HEK293 (cell line): ENCODE measurements around the gene TPST2.
A peak's percentile ranks its signal among the peaks of the same experiment; 100 is the strongest.

Source experiments
- BCL11A ChIP-seq: fragments of 450-650 bp; formaldehyde crosslinking; IDR thresholded peaks from 2 replicates; pipeline ENCODE4 v1.5.1; 2016; ENCODE audit warnings: low read depth, missing biosample characterization, missing genetic modification characterization
- KLF10 ChIP-seq: fragments of 450-650 bp; IDR thresholded peaks from 2 replicates; pipeline ENCODE4 v1.5.1; 2018; ENCODE audit warnings: missing biosample characterization, mild to moderate bottlenecking, missing genetic modification characterization
- MEIS1 ChIP-seq: sonication (generic); formaldehyde crosslinking; IDR thresholded peaks from 2 replicates; pipeline ENCODE4 v1.8.1; 2022; ENCODE audit warnings: missing genetic modification reagents, mild to moderate bottlenecking, borderline replicate concordance
- PRDM1 ChIP-seq: fragments of 450-650 bp; formaldehyde crosslinking; IDR thresholded peaks from 2 replicates; pipeline ENCODE4; 2016; ENCODE audit warnings: missing biosample characterization, missing genetic modification characterization
- SCRT1 ChIP-seq: fragments of 450-650 bp; formaldehyde crosslinking; IDR thresholded peaks from 2 replicates; pipeline ENCODE4 v1.5.1; 2016; ENCODE audit warnings: missing biosample characterization, missing genetic modification characterization, borderline replicate concordance
- SP3 ChIP-seq: fragments of 450-650 bp; formaldehyde crosslinking; IDR thresholded peaks from 2 replicates; pipeline ENCODE4 v1.5.1; 2016; ENCODE audit warnings: missing biosample characterization, missing genetic modification characterization
- ZBTB21 ChIP-seq: fragments of 450-650 bp; formaldehyde crosslinking; IDR thresholded peaks from 2 replicates; pipeline ENCODE4 v1.5.1; 2017; ENCODE audit warnings: missing biosample characterization, missing genetic modification characterization
- ZBTB7A ChIP-seq: fragments of 450-650 bp; formaldehyde crosslinking; IDR thresholded peaks from 2 replicates; pipeline ENCODE4 v1.5.1; 2016; ENCODE audit warnings: low read depth, missing biosample characterization, missing genetic modification characterization
- ZNF174 ChIP-seq: fragments of 450-650 bp; formaldehyde crosslinking; IDR thresholded peaks from 2 replicates; pipeline ENCODE4 v1.5.0; 2017; ENCODE audit warnings: missing biosample characterization, mild to moderate bottlenecking, missing genetic modification characterization
- ZNF184 ChIP-seq: fragments of 450-650 bp; IDR thresholded peaks from 2 replicates; pipeline ENCODE4 v1.5.1; 2018; ENCODE audit warnings: missing biosample characterization, mild to moderate bottlenecking, missing genetic modification characterization
- ZNF223 ChIP-seq: fragments of 450-650 bp; formaldehyde crosslinking; IDR thresholded peaks from 2 replicates; pipeline ENCODE4 v1.5.1; 2016; ENCODE audit warnings: missing biosample characterization, missing genetic modification characterization
- ZNF274 ChIP-seq, 2 experiments: fragments of 200-500 bp in 1 of 2; fragments of 450-650 bp in 1 of 2; sonication (Bioruptor generic) in 1 of 2; formaldehyde crosslinking in 1 of 2; IDR thresholded peaks; 2 replicates each; pipeline versions ENCODE4 v1.5.1 to v1.6.1; 2014 to 2016; ENCODE audit warnings: borderline replicate concordance in 1 of 2, inconsistent platforms in 1 of 2, low read length in 1 of 2, missing biosample characterization in 1 of 2, missing genetic modification characterization in 1 of 2
- ZNF37A ChIP-seq: fragments of 450-650 bp; IDR thresholded peaks from 2 replicates; pipeline ENCODE4 v1.5.1; 2018; ENCODE audit warnings: missing biosample characterization, missing genetic modification characterization
- ZNF391 ChIP-seq: fragments of 450-650 bp; formaldehyde crosslinking; IDR thresholded peaks from 2 replicates; pipeline ENCODE4 v1.5.1; 2016; ENCODE audit warnings: low read depth, missing biosample characterization, missing genetic modification characterization, borderline replicate concordance
- ZNF433 ChIP-seq: fragments of 450-650 bp; formaldehyde crosslinking; IDR thresholded peaks from 2 replicates; pipeline ENCODE4 v1.5.1; 2016; ENCODE audit warnings: missing biosample characterization, missing genetic modification characterization, low read depth
- ZNF529 ChIP-seq: fragments of 450-650 bp; formaldehyde crosslinking; IDR thresholded peaks from 2 replicates; pipeline ENCODE4 v1.5.1; 2017; ENCODE audit warnings: missing genetic modification characterization, missing biosample characterization; ENCODE audit not compliant: insufficient replicate concordance
- ZNF549 ChIP-seq: fragments of 450-650 bp; IDR thresholded peaks from 2 replicates; pipeline ENCODE4 v1.5.1; 2018; ENCODE audit warnings: missing biosample characterization, missing genetic modification characterization, mild to moderate bottlenecking, inconsistent platforms, moderate library complexity
- ZNF561 ChIP-seq: fragments of 450-650 bp; IDR thresholded peaks from 2 replicates; pipeline ENCODE4 v1.5.1; 2018; ENCODE audit warnings: missing biosample characterization, missing genetic modification characterization, borderline replicate concordance
- ZNF658 ChIP-seq: fragments of 450-650 bp; formaldehyde crosslinking; IDR thresholded peaks from 2 replicates; pipeline ENCODE4; 2016; ENCODE audit warnings: missing biosample characterization, missing genetic modification characterization
- ZNF664 ChIP-seq: fragments of 450-650 bp; formaldehyde crosslinking; IDR thresholded peaks from 2 replicates; pipeline ENCODE4 v1.5.1; 2016; ENCODE audit warnings: missing biosample characterization, missing genetic modification characterization
- ZNF701 ChIP-seq: fragments of 450-650 bp; formaldehyde crosslinking; IDR thresholded peaks from 2 replicates; pipeline ENCODE4 v1.5.1; 2016; ENCODE audit warnings: missing biosample characterization, missing genetic modification characterization
- ZNF707 ChIP-seq: fragments of 450-650 bp; formaldehyde crosslinking; IDR thresholded peaks from 2 replicates; pipeline ENCODE4 v1.5.1; 2016; ENCODE audit warnings: missing biosample characterization, missing genetic modification characterization
- ZNF776 ChIP-seq: fragments of 450-650 bp; formaldehyde crosslinking; IDR thresholded peaks from 2 replicates; pipeline ENCODE4 v1.5.0; 2017; ENCODE audit warnings: missing biosample characterization, missing genetic modification characterization, borderline replicate concordance
- ZNF830 ChIP-seq: fragments of 450-650 bp; IDR thresholded peaks from 2 replicates; pipeline ENCODE4 v1.5.0; 2018; ENCODE audit warnings: missing biosample characterization, missing genetic modification characterization, low read depth, mild to moderate bottlenecking, moderate library complexity
- ZSCAN30 ChIP-seq: fragments of 450-650 bp; IDR thresholded peaks from 2 replicates; pipeline ENCODE4 v1.5.1; 2018; ENCODE audit warnings: missing biosample characterization, mild to moderate bottlenecking, missing genetic modification characterization, moderate library complexity
- TF ChIP-seq, protein P1 (sequence below): fragments of 450-650 bp; formaldehyde crosslinking; IDR thresholded peaks from 2 replicates; pipeline ENCODE4 v1.5.1; 2016; ENCODE audit warnings: missing biosample characterization, missing genetic modification characterization
- TF ChIP-seq, protein P2 (sequence below): fragments of 450-650 bp; formaldehyde crosslinking; optimal IDR thresholded peaks from 2 replicates; pipeline ENCODE3; 2016; ENCODE audit warnings: missing biosample characterization, mild to moderate bottlenecking, missing genetic modification characterization
- TF ChIP-seq, protein P3 (sequence below): fragments of 450-650 bp; formaldehyde crosslinking; IDR thresholded peaks from 2 replicates; pipeline ENCODE4 v1.5.1; 2016; ENCODE audit warnings: missing biosample characterization, missing genetic modification characterization
- TF ChIP-seq, protein P4 (sequence below): fragments of 450-650 bp; formaldehyde crosslinking; IDR thresholded peaks from 2 replicates; pipeline ENCODE4 v1.5.0; 2017; ENCODE audit warnings: missing biosample characterization, missing genetic modification characterization, borderline replicate concordance
- TF ChIP-seq, protein P5 (sequence below): fragments of 450-650 bp; formaldehyde crosslinking; IDR thresholded peaks from 2 replicates; pipeline ENCODE4 v1.5.1; 2016; ENCODE audit warnings: missing biosample characterization, missing genetic modification characterization
- TF ChIP-seq, protein P6 (sequence below): fragments of 450-650 bp; formaldehyde crosslinking; IDR thresholded peaks from 2 replicates; pipeline ENCODE4 v1.5.1; 2017; ENCODE audit warnings: missing biosample characterization, missing genetic modification characterization

The TPST2 gene

DNA sequence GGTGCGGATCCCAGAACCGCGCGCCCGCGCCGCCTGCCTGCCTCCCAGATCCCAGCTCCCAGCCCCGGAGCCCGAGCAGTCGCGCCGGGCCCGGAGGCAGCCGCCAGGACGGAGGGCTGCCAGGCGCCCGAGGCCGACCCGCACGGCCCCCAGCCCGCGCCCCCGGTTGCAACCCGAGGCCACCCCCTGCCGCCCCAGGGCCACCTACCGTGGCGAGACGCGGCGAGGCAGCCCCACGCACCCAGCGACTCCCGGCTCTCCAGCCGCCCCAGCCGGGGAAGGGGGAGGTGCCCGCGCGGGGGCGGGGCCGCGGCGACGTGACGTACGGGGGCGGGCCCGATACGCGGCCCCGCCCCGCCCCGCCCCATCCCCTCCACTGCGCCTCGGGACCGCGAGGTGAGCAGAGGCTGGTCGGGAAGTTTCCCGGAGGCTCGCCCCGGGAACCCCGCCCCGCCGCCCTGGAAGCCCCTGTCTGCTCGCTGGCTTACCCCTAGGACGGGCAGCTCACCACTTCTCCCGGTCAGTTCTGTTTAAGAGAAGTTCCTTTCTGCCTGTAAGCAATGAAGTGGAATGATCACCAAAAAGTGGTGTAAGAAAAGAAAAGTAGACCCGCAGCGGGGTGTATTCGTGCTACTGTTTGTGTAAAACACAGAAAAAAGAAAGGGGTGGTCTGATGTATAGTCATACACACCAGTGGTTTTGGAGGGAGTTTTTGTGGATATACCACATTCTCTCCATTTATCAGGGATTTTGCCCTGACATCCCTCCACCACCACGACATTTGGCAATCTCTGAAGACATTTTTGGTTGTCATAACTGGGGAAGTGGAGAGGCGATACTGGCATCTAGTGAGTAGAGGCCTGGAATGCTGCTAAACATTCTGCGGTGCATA is at the start of gene TPST2 (continued):
- no peak for TF ChIP-seq ZBTB21 (tag by site-specific recombination)
- no peak for TF ChIP-seq ZNF707 (tag by site-specific recombination)
- TF ChIP-seq ZNF391 (tag by site-specific recombination), result no peak
- TF ChIP-seq ZNF549, result no peak
- peak; percentile 91 for TF ChIP-seq KLF10 (tag by site-specific recombination)
- no peak for TF ChIP-seq ZNF433
- no peak for TF ChIP-seq ZBTB7A (tag by site-specific recombination)
- no peak for TF ChIP-seq ZNF174 (tag by site-specific recombination)
- TF ChIP-seq, protein P1, sequence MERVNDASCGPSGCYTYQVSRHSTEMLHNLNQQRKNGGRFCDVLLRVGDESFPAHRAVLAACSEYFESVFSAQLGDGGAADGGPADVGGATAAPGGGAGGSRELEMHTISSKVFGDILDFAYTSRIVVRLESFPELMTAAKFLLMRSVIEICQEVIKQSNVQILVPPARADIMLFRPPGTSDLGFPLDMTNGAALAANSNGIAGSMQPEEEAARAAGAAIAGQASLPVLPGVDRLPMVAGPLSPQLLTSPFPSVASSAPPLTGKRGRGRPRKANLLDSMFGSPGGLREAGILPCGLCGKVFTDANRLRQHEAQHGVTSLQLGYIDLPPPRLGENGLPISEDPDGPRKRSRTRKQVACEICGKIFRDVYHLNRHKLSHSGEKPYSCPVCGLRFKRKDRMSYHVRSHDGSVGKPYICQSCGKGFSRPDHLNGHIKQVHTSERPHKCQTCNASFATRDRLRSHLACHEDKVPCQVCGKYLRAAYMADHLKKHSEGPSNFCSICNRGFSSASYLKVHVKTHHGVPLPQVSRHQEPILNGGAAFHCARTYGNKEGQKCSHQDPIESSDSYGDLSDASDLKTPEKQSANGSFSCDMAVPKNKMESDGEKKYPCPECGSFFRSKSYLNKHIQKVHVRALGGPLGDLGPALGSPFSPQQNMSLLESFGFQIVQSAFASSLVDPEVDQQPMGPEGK, result 0 out of 2 replicates have a peak, but pooled peaks have one; percentile 18
- no peak for TF ChIP-seq ZNF830 (tag by site-specific recombination)
- TF ChIP-seq, protein P2, sequence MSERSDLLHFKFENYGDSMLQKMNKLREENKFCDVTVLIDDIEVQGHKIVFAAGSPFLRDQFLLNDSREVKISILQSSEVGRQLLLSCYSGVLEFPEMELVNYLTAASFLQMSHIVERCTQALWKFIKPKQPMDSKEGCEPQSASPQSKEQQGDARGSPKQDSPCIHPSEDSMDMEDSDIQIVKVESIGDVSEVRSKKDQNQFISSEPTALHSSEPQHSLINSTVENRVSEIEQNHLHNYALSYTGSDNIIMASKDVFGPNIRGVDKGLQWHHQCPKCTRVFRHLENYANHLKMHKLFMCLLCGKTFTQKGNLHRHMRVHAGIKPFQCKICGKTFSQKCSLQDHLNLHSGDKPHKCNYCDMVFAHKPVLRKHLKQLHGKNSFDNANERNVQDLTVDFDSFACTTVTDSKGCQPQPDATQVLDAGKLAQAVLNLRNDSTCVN (tag by site-specific recombination), result no peak
- no peak for TF ChIP-seq ZNF223 (tag by site-specific recombination)
- no peak for TF ChIP-seq ZNF776 (tag by site-specific recombination)
- no peak for TF ChIP-seq SCRT1 (tag by site-specific recombination)
- no peak for TF ChIP-seq ZSCAN30 (tag by site-specific recombination)
- no peak for TF ChIP-seq MEIS1 (CRISPR knock-in tag)
- no peak for TF ChIP-seq BCL11A (tag by site-specific recombination)
- TF ChIP-seq, protein P3, sequence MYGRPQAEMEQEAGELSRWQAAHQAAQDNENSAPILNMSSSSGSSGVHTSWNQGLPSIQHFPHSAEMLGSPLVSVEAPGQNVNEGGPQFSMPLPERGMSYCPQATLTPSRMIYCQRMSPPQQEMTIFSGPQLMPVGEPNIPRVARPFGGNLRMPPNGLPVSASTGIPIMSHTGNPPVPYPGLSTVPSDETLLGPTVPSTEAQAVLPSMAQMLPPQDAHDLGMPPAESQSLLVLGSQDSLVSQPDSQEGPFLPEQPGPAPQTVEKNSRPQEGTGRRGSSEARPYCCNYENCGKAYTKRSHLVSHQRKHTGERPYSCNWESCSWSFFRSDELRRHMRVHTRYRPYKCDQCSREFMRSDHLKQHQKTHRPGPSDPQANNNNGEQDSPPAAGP (tag by site-specific recombination), result no peak
- TF ChIP-seq, protein P4, sequence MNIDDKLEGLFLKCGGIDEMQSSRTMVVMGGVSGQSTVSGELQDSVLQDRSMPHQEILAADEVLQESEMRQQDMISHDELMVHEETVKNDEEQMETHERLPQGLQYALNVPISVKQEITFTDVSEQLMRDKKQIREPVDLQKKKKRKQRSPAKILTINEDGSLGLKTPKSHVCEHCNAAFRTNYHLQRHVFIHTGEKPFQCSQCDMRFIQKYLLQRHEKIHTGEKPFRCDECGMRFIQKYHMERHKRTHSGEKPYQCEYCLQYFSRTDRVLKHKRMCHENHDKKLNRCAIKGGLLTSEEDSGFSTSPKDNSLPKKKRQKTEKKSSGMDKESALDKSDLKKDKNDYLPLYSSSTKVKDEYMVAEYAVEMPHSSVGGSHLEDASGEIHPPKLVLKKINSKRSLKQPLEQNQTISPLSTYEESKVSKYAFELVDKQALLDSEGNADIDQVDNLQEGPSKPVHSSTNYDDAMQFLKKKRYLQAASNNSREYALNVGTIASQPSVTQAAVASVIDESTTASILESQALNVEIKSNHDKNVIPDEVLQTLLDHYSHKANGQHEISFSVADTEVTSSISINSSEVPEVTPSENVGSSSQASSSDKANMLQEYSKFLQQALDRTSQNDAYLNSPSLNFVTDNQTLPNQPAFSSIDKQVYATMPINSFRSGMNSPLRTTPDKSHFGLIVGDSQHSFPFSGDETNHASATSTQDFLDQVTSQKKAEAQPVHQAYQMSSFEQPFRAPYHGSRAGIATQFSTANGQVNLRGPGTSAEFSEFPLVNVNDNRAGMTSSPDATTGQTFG (tag by site-specific recombination), result no peak
- no peak for TF ChIP-seq ZNF37A (tag by site-specific recombination)
- TF ChIP-seq ZNF184 (tag by site-specific recombination), result no peak
- TF ChIP-seq ZNF658 (tag by site-specific recombination), result no peak
- TF ChIP-seq ZNF664 (tag by site-specific recombination), result no peak
- no peak for TF ChIP-seq ZNF529 (tag by site-specific recombination)
- no peak for TF ChIP-seq PRDM1 (tag by site-specific recombination)
- no peak for TF ChIP-seq ZNF274 (IDR thresholded peaks at IDR 0.05; ENCODE audit: low read length)
- TF ChIP-seq ZNF274 (tag by site-specific recombination; IDR thresholded peaks at IDR 0.05; ENCODE audit: borderline replicate concordance), result no peak
- TF ChIP-seq, protein P5, sequence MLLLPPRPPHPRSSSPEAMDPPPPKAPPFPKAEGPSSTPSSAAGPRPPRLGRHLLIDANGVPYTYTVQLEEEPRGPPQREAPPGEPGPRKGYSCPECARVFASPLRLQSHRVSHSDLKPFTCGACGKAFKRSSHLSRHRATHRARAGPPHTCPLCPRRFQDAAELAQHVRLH, result 0 out of 2 replicates have a peak, but pooled peaks have one; percentile 31
- TF ChIP-seq, protein P6, sequence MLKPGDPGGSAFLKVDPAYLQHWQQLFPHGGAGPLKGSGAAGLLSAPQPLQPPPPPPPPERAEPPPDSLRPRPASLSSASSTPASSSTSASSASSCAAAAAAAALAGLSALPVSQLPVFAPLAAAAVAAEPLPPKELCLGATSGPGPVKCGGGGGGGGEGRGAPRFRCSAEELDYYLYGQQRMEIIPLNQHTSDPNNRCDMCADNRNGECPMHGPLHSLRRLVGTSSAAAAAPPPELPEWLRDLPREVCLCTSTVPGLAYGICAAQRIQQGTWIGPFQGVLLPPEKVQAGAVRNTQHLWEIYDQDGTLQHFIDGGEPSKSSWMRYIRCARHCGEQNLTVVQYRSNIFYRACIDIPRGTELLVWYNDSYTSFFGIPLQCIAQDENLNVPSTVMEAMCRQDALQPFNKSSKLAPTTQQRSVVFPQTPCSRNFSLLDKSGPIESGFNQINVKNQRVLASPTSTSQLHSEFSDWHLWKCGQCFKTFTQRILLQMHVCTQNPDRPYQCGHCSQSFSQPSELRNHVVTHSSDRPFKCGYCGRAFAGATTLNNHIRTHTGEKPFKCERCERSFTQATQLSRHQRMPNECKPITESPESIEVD (tag by site-specific recombination), result no peak
- no peak for TF ChIP-seq ZNF561
- TF ChIP-seq SP3 (tag by site-specific recombination), result peak; percentile 32; the same call in 1 of the 2 replicates
- TF ChIP-seq ZNF701 (tag by site-specific recombination), result no peak
